Epithelial cell of umbilical artery (primary cell): ENCODE data around the gene RAPGEF2. TPM values are rescaled to one million over a fixed set of nuclear protein-coding genes. Genes with fewer than 3 reads are reported as not detected.

Experiments used
- total RNA-seq: library from RNA; depleted of rRNA; stranded (reverse); fragments of >200 nt; gene quantifications from 2 replicates; pipeline ENCODE4 v1.2.3, GENCODE V29; 2014

Gene RAPGEF2, protein sequence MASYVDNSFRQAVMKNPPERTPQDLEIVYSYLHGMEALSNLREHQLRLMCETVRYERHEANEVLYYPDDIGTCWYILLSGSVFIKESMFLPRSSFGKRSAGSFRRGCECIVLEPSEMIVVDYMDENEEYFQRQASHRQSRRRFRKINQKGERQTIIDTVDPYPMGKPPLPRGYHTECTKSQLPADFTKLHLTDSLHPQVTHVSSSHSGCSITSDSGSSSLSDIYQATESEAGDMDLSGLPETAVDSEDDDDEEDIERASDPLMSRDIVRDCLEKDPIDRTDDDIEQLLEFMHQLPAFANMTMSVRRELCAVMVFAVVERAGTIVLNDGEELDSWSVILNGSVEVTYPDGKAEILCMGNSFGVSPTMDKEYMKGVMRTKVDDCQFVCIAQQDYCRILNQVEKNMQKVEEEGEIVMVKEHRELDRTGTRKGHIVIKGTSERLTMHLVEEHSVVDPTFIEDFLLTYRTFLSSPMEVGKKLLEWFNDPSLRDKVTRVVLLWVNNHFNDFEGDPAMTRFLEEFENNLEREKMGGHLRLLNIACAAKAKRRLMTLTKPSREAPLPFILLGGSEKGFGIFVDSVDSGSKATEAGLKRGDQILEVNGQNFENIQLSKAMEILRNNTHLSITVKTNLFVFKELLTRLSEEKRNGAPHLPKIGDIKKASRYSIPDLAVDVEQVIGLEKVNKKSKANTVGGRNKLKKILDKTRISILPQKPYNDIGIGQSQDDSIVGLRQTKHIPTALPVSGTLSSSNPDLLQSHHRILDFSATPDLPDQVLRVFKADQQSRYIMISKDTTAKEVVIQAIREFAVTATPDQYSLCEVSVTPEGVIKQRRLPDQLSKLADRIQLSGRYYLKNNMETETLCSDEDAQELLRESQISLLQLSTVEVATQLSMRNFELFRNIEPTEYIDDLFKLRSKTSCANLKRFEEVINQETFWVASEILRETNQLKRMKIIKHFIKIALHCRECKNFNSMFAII (N-terminal part only)
- total RNA-seq, result 61.4 and 64.0 TPM in 2 replicates

DNA sequence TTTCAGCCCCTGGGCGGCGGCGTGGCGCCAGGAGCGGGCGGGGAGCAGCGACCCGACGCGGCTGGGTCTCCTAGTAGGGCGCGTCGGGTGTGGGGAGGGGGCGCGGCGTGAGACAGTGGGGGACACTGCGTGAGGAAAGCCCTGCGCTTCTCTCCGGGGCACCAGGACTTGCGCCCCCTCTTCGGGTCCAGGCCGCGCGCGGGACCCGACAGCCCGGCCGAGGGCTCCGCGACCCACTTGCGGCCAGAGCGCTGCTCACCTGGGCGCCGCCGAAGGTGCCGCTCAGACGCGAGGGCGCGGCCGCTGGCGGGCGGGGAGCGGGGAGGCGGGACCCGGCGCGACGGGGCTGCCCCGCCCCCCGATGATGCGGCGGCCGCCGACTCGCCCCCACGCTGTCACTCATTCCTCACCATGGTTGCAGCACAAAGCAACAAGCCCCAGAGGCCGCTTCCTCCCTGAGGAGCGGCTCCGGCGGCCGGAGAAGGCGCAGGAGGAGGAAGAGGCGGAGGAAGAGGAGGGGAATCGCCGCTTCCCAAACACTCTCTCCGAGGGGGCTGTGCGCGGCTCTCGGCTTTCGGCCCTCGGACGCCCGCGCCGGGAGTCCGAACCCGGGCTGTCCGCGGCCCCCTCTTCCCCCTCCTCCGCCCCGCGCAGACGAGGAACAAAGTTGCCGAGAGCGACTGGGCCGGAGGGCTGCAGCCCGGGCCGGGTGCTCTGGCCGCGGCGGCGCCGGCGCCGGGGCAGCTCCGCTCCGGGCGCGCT is at the start of gene RAPGEF2:
Gene RAPGEF2, plus strand, starts transcription at position 458 of the 762 bp plus-strand sequence. CDS start 1,084 bp downstream, outside the sequence.

